K562 (cell line): ENCODE results near the gene DPM1. TPM values are rescaled to one million over a fixed set of nuclear protein-coding genes. Genes with fewer than 3 reads are reported as not detected.

ENCODE experiments used
- BRF1 ChIP-seq: IDR thresholded peaks from 3 replicates; pipeline ENCODE4 v1.6.1; 2011; ENCODE audit warnings: borderline replicate concordance, mild to moderate bottlenecking; ENCODE audit not compliant: insufficient read length; ENCODE audit errors: extremely low read depth
- CBX5 ChIP-seq: IDR thresholded peaks from 2 replicates; pipeline ENCODE4 v1.6.1; 2014; ENCODE audit warnings: low read depth, borderline replicate concordance
- ETV6 ChIP-seq, 3 experiments: fragments of 150-350 bp in 1 of 3; sonication (generic) in 1 of 3; formaldehyde crosslinking in 1 of 3; IDR thresholded peaks; 2 replicates each; pipeline versions ENCODE4 v1.6.1 to v1.8.0; 2014 to 2022; ENCODE audit warnings: borderline replicate concordance in 2 of 3, low read depth in 2 of 3, antibody characterized with exemption in 1 of 3, low read length in 1 of 3, mild to moderate bottlenecking in 1 of 3, missing genetic modification reagents in 1 of 3
- HCFC1 ChIP-seq: IDR thresholded peaks from 2 replicates; pipeline ENCODE4 v1.6.1; 2012; ENCODE audit warnings: low read depth, low read length, improper control_type of control experiment
- HNRNPL ChIP-seq: fragments of 200-400 bp; formaldehyde crosslinking; IDR thresholded peaks from 2 replicates; pipeline ENCODE4 v1.6.1; 2017; ENCODE audit warnings: low read depth, mild to moderate bottlenecking, low read length
- ILF3 ChIP-seq: fragments of 450-650 bp; IDR thresholded peaks from 2 replicates; pipeline ENCODE4 v1.6.1; 2018; ENCODE audit warnings: antibody characterized with exemption, mild to moderate bottlenecking, moderate library complexity, borderline replicate concordance
- KHSRP ChIP-seq: fragments of 450-650 bp; IDR thresholded peaks from 2 replicates; pipeline ENCODE4 v1.6.1; 2017
- MCM5 ChIP-seq: fragments of 450-650 bp; IDR thresholded peaks from 2 replicates; pipeline ENCODE4 v1.6.1; 2016; ENCODE audit warnings: low read depth
- NFE2L1 ChIP-seq: fragments of 450-650 bp; IDR thresholded peaks from 2 replicates; pipeline ENCODE4 v1.6.1; 2016; ENCODE audit warnings: missing genetic modification characterization, low read depth, mild to moderate bottlenecking, missing compliant biosample characterization, moderate library complexity, borderline replicate concordance
- NFIC ChIP-seq: fragments of 450-650 bp; IDR thresholded peaks from 2 replicates; pipeline ENCODE4 v1.6.1; 2017; ENCODE audit warnings: mild to moderate bottlenecking, inconsistent platforms
- NR2C2 ChIP-seq, 2 experiments: fragments of 200-800 bp in 1 of 2; sonication (Bioruptor generic) in 1 of 2; sonication (generic) in 1 of 2; formaldehyde crosslinking in 1 of 2; IDR thresholded peaks; 2 replicates each; pipeline versions ENCODE4 v1.6.1 to v1.8.0; 2016 to 2022; ENCODE audit warnings: mild to moderate bottlenecking in 1 of 2, missing compliant biosample characterization in 1 of 2, missing genetic modification characterization in 1 of 2, missing genetic modification reagents in 1 of 2
- PRMT5 ChIP-seq: sonication (generic); formaldehyde crosslinking; IDR thresholded peaks from 2 replicates; pipeline ENCODE4 v1.5.0; 2020; ENCODE audit warnings: missing genetic modification reagents
- PURB ChIP-seq: sonication (generic); formaldehyde crosslinking; IDR thresholded peaks from 2 replicates; pipeline ENCODE4 v1.9.0; 2021; ENCODE audit warnings: low read depth, mild to moderate bottlenecking, missing genetic modification reagents
- RBM25 ChIP-seq: fragments of 200-400 bp; formaldehyde crosslinking; IDR thresholded peaks from 2 replicates; pipeline ENCODE4 v1.6.1; 2018; ENCODE audit warnings: low read length, low read depth, moderate library complexity; ENCODE audit not compliant: severe bottlenecking
- SRSF3 ChIP-seq: fragments of 200-400 bp; formaldehyde crosslinking; IDR thresholded peaks from 2 replicates; pipeline ENCODE4 v1.6.1; 2016; ENCODE audit warnings: mild to moderate bottlenecking, low read length, moderate library complexity; ENCODE audit not compliant: insufficient read depth
- ZC3H11A ChIP-seq: IDR thresholded peaks from 2 replicates; pipeline ENCODE4 v1.6.1; 2012; ENCODE audit warnings: low read depth, low read length, improper control_type of control experiment
- ZKSCAN1 ChIP-seq: fragments of 150-350 bp; IDR thresholded peaks from 2 replicates; pipeline ENCODE4 v1.6.1; 2016; ENCODE audit warnings: low read depth, low read length
- ZNF134 ChIP-seq: fragments of 250-450 bp; sonication (Bioruptor Pico); conservative IDR thresholded peaks from 2 replicates; pipeline ENCODE4 v1.4.0; 2020
- ZNF175 ChIP-seq: fragments of 200-800 bp; sonication (Bioruptor generic); IDR thresholded peaks from 2 replicates; pipeline ENCODE4 v1.6.1; 2016; ENCODE audit warnings: low read depth, mild to moderate bottlenecking, missing genetic modification characterization, missing compliant biosample characterization
- ZNF224 ChIP-seq: sonication (generic); formaldehyde crosslinking; IDR thresholded peaks from 2 replicates; pipeline ENCODE4 v1.8.0; 2022; ENCODE audit warnings: mild to moderate bottlenecking, missing genetic modification reagents
- ZNF277 ChIP-seq: fragments of 250-450 bp; sonication (Bioruptor Pico); IDR thresholded peaks from 2 replicates; pipeline ENCODE4 v1.8.0; 2022; ENCODE audit warnings: inconsistent platforms, mild to moderate bottlenecking, moderate library complexity, borderline replicate concordance
- ZNF79 ChIP-seq: fragments of 250-450 bp; sonication (Bioruptor Pico); IDR thresholded peaks from 2 replicates; pipeline ENCODE4 v1.4.0; 2020; ENCODE audit warnings: low read depth, mild to moderate bottlenecking, moderate library complexity
- polyA plus RNA-seq, 8 experiments: library from polyadenylated mRNA; depleted of rRNA in 4 of 8; stranded (reverse) in 5 of 8; unstranded in 3 of 8; fragments of >200 nt; fragmentation: Nextera tagmentation in 2 of 8; fragmentation: Illumina TruSeq in 1 of 8; extraction: Ambion mirVana in 2 of 8; extraction: Trizol in 1 of 8; gene quantifications; 2 replicates each; pipeline versions ENCODE4 v1.2.1 to v1.2.3, GENCODE V29; 2011 to 2014; ENCODE audit warnings: inconsistent platforms in 1 of 8, missing spikeins in 1 of 8
- total RNA-seq, 7 experiments: library from RNA; depleted of rRNA in 6 of 7; stranded (reverse); fragments of >200 nt in 6 of 7; fragmentation: Illumina TruSeq in 2 of 7; extraction: Trizol in 2 of 7; gene quantifications; 2 replicates each; pipeline versions ENCODE4 v1.2.1 to v1.2.3, GENCODE V29; 2011 to 2021; ENCODE audit warnings: low replicate concordance in 1 of 7
- TF ChIP-seq, protein P1 (sequence below): fragments of 450-650 bp; IDR thresholded peaks from 2 replicates; pipeline ENCODE4 v1.6.1; 2017; ENCODE audit warnings: mild to moderate bottlenecking, moderate library complexity
- TF ChIP-seq, protein P2 (sequence below): fragments of 250-450 bp; sonication (Bioruptor Pico); IDR thresholded peaks from 2 replicates; pipeline ENCODE4 v1.4.0; 2020; ENCODE audit warnings: mild to moderate bottlenecking, moderate library complexity, borderline replicate concordance

The DPM1 gene
- total and polyA plus RNA-seq, 9 of the 15 experiments (the other 6 are each of a cell fraction or from before 2014, with no cell fraction given) = 75.2 to 190 (median 153) TPM

DNA sequence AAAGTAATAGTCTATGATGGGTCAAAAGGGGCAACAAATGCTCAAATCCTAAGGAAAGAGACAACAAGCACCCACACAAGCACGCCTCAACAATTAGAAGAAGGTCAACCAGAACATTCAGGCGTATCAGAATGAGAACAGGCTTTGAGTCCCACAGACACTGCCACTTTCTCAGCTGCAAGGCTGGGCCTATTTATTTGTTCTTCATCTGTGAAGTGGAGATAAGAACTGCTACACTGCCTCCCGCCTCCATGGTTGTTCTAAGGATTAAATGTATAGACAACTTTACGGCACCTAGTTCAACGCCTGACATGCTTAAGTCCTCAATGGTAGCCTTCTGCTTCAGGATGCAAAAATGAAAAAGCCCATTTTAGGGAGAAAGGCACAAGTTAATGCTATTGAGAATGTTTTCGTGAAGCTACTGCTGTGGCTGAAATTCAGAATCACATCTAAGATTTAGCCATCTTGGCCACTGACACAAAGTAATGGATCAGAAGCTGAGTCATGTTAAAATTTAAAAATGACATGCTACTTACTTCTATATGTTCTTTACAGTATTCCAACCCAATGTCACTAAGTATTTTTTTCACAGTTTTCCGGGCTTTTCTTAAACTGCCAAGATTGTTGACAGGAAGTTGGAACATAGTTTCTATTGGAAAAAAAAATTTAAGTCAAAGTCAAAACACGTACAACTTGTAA, 54.8 kb downstream of the DPM1 start (continued):
- TF ChIP-seq, protein P1, sequence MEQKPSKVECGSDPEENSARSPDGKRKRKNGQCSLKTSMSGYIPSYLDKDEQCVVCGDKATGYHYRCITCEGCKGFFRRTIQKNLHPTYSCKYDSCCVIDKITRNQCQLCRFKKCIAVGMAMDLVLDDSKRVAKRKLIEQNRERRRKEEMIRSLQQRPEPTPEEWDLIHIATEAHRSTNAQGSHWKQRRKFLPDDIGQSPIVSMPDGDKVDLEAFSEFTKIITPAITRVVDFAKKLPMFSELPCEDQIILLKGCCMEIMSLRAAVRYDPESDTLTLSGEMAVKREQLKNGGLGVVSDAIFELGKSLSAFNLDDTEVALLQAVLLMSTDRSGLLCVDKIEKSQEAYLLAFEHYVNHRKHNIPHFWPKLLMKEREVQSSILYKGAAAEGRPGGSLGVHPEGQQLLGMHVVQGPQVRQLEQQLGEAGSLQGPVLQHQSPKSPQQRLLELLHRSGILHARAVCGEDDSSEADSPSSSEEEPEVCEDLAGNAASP = no peak
- no peak for TF ChIP-seq NFE2L1 (tag)
- no peak for TF ChIP-seq ZNF175 (CRISPR knock-in tag)
- peak; percentile 78 for TF ChIP-seq NFIC
- TF ChIP-seq ZNF277 (CRISPR knock-in tag) = no peak
- TF ChIP-seq, protein P2, sequence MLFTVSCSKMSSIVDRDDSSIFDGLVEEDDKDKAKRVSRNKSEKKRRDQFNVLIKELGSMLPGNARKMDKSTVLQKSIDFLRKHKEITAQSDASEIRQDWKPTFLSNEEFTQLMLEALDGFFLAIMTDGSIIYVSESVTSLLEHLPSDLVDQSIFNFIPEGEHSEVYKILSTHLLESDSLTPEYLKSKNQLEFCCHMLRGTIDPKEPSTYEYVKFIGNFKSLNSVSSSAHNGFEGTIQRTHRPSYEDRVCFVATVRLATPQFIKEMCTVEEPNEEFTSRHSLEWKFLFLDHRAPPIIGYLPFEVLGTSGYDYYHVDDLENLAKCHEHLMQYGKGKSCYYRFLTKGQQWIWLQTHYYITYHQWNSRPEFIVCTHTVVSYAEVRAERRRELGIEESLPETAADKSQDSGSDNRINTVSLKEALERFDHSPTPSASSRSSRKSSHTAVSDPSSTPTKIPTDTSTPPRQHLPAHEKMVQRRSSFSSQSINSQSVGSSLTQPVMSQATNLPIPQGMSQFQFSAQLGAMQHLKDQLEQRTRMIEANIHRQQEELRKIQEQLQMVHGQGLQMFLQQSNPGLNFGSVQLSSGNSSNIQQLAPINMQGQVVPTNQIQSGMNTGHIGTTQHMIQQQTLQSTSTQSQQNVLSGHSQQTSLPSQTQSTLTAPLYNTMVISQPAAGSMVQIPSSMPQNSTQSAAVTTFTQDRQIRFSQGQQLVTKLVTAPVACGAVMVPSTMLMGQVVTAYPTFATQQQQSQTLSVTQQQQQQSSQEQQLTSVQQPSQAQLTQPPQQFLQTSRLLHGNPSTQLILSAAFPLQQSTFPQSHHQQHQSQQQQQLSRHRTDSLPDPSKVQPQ (CRISPR knock-in tag) = no peak
- no peak for TF ChIP-seq HNRNPL
- TF ChIP-seq CBX5 = no peak
- no peak for TF ChIP-seq HCFC1
- TF ChIP-seq MCM5 = no peak
- TF ChIP-seq KHSRP = 0 out of 2 replicates have a peak, but pooled peaks have one; percentile 20
- TF ChIP-seq ILF3 = no peak
- TF ChIP-seq ZNF79 (CRISPR knock-in tag) = no peak
- TF ChIP-seq PURB (CRISPR knock-in tag) = no peak
- no peak for TF ChIP-seq ZKSCAN1
- TF ChIP-seq RBM25 = no peak
- no peak for TF ChIP-seq ZNF134 (CRISPR knock-in tag)
- no peak for TF ChIP-seq ZC3H11A
- no peak for TF ChIP-seq SRSF3
- TF ChIP-seq BRF1 = no peak
- TF ChIP-seq PRMT5 (CRISPR knock-in tag) = no peak
- TF ChIP-seq ZNF224 (CRISPR knock-in tag) = no peak
- TF ChIP-seq NR2C2 (CRISPR knock-in tag; IDR thresholded peaks at IDR 0.05) = no peak
- no peak for TF ChIP-seq NR2C2 (tag; IDR thresholded peaks at IDR 0.05)
- TF ChIP-seq ETV6 (IDR thresholded peaks at IDR 0.05; ENCODE audit: borderline replicate concordance in 1 of 2, low read depth in 2 of 2, low read length in 1 of 2) = no peak
- no peak for TF ChIP-seq ETV6 (CRISPR knock-in tag; IDR thresholded peaks at IDR 0.05; ENCODE audit: borderline replicate concordance)
